Measurements from ENCODE around the gene ROR1. TPM values are rescaled to one million over a fixed set of nuclear protein-coding genes. Genes with fewer than 3 reads are reported as not detected.

Gene ROR1
- total RNA-seq, 3 donors from 2014 or later = 3.1 to 19.8 (median 3.4) TPM

GRCh38 chr1:64186138-64186897, 412.5 kb downstream of the ROR1 start:
- intact Hi-C loops (cut with DNase I, micrococcal nuclease) = no loop called here

GRCh38 chr1:64186898-64187280, 413.1 kb downstream of the ROR1 start:
- ATAC-seq = no peak

More at GRCh38 chr1:64186138-64186897, 412.5 kb downstream of the ROR1 start:
- H3K9me3 ChIP-seq = no peaks in the 10 kb centered on the region
- no peaks in the 10 kb centered on the region for H3K36me3 ChIP-seq (ENCODE audit: low read depth)
- ATAC-seq (no peak), DNase-seq (no peak)
- no peak overlapping the region for H3K4me3 ChIP-seq
- TF ChIP-seq CTCF (IDR thresholded peaks at IDR 0.05) = no peak
- H3K4me1 ChIP-seq (ENCODE audit: low read depth) = no peaks in the 10 kb centered on the region

DNA sequence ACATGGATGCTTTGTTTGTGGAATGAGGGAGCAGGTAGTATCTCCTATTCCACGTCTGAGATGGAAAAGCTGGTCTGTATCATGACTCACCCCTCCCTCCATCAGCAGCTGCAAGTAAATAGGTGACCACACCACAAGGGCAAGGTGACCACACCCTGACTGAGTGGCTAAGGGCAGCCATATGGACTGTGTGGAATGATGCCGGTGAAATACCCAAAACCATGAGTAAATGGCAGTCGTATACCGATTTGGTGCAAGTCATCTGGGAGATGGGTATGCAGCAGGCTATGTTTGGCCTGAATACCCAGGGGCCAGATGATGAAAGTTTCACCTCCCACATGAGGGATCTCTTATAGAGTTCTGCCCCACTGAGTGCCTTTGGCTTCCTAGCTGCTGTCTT, 413.8 kb downstream of the ROR1 start:
- H3K9me3 ChIP-seq = no peaks in the 10 kb centered on the region
- no peak overlapping the region for H3K4me3 ChIP-seq
- no peaks in the 10 kb centered on the region for H3K36me3 ChIP-seq (ENCODE audit: low read depth)
- no peak for TF ChIP-seq CTCF (IDR thresholded peaks at IDR 0.05)
- intact Hi-C loops (cut with DNase I, micrococcal nuclease) = no loop called here
- H3K4me1 ChIP-seq (ENCODE audit: low read depth) = no peaks in the 10 kb centered on the region
- ATAC-seq (no peak), DNase-seq (no peak)

More at GRCh38 chr1:64186898-64187280, 413.1 kb downstream of the ROR1 start:
- intact Hi-C loops (cut with DNase I, micrococcal nuclease) = no loop called here
- DNase-seq = no peak
- no peak for TF ChIP-seq CTCF (IDR thresholded peaks at IDR 0.05)
- no peaks in the 10 kb centered on the region for H3K36me3 ChIP-seq (ENCODE audit: low read depth)
- no peak overlapping the region for H3K4me3 ChIP-seq
- no peaks in the 10 kb centered on the region for H3K4me1 ChIP-seq (ENCODE audit: low read depth)
- no peaks in the 10 kb centered on the region for H3K9me3 ChIP-seq

- H3K4me1 ChIP-seq (ENCODE audit: low read depth) = no peaks in the 10 kb centered on the region
- H3K9me3 ChIP-seq = no peaks in the 10 kb centered on the region
- no peak for TF ChIP-seq CTCF (IDR thresholded peaks at IDR 0.05)
- no peaks in the 10 kb centered on the region for H3K36me3 ChIP-seq (ENCODE audit: low read depth)
- H3K4me3 ChIP-seq = no peak overlapping the region
- DNase-seq (no peak), ATAC-seq (no peak)
- intact Hi-C loops (cut with DNase I, micrococcal nuclease) = no loop called here
Observed at GRCh38 chr1:64192290-64192689, 418.5 kb downstream of the ROR1 start.

GRCh38 chr1:64194168-64195080, 420.6 kb downstream of the ROR1 start:
- ATAC-seq (no peak), DNase-seq (no peak)
- H3K9me3 ChIP-seq = no peaks in the 10 kb centered on the region
- intact Hi-C loops (cut with DNase I, micrococcal nuclease) = no loop called here
- H3K36me3 ChIP-seq (ENCODE audit: low read depth) = no peaks in the 10 kb centered on the region
- TF ChIP-seq CTCF (IDR thresholded peaks at IDR 0.05) = no peak
- no peak overlapping the region for H3K4me3 ChIP-seq
- H3K4me1 ChIP-seq (ENCODE audit: low read depth) = no peaks in the 10 kb centered on the region

Data from mucosa of descending colon (tissue), 3 donors.